Stimulated activated naive CD4-positive, alpha-beta T cell (primary cell): ENCODE results near the gene IFITM10.
A peak's percentile ranks its signal among the peaks of the same experiment; 100 is the strongest.

Experiments
- DNase-seq, 6 experiments: peaks; one replicate each; lab custom pipeline; 2025; lab: John Stamatoyannopoulos, UW

The IFITM10 gene

DNA sequence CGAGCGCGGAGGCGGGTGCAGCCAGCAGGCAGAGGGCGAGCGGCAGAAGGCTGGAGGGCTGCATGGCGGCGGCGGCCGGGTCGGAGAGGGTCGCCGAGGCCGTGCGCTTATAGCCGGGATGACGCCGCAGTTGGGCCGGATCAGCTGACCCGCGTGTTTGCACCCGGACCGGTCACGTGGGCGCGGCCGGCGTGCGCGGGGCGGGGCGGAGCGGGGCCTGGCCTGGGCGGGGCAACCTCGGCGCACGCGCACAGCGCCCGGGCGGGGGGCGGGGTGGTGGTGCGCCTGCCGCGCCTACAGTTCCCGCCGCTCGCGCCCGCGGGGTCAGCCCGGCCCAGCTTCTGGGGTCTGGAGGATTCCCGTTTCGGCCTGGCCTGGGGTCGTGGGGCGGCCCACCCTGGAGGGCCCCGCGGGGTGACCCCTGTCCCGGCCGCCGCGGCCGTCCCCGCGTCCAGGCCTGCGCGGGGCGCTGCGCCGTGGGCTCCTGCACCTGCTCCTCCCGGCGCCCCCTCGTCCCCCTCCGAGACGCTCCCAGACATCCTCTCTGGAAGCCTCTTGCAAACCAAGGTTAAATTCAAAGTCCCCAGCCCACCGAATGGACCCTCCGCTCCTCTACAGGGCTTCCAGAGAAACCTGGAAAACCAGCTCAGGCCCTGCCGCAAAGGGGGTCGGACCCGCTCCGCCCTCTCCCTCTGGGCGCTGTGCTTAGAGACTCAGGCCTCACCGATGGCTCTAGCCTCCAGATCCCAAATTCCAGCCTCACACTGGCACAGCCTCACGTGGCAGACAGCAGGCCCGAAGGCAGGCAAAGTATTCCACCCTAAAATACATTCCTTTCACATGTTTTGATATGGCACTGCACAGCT is 13.6 kb upstream of the IFITM10 start, which contains the start of gene CTSD:
TSS of gene CTSD (minus strand) at position 132 of the 866 bp plus-strand sequence. CDS start at position 64, 68 bp downstream.
- DNase-seq: peak; percentile 59 to 90 (median 78)

GRCh38 chr11:1763336-1763795 is 13.0 kb upstream of the IFITM10 start:
- peak in 1 of 6 experiments; percentile 47 for DNase-seq

DNA sequence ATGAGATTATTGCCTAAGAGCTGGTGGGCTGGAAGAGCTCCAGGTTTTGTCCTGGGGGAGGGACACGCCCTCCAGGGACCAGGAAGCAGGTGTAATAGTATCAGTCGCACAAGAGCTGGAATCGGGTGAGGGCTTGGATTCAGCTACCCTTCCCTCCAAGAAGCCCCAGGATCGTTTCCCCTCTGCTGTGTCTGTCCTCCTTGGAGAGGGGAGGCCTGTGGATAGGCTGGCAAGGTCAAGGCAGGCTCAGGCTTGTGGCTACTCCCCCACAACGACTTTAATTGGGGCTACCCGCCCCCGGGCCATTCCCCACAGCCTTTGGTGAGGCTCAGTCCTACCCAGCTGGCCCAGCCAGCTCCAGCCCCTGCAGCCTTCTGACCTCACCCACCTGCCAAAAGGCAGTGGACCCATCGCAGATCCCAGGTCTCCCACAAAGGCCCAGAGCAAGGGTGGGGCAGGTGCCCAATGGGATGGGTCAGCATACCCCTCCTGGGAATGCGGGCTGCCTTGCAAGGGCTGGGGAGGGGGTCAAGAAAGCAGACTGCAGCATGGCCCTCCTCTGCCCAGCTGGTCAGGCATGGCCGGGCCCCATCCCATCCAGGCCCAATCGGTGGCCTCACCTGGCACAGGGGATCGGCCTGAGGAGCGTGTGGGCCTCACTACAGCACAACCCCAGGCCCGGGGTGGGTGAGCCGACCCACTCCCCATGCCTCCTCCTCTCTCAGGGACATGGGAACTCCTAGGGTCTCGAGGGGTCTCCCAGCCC is 12.3 kb upstream of the IFITM10 start:
- no peak for DNase-seq

- DNase-seq: no peak
Measured at GRCh38 chr11:1761857-1762536, 11.6 kb upstream of the IFITM10 start.

DNA sequence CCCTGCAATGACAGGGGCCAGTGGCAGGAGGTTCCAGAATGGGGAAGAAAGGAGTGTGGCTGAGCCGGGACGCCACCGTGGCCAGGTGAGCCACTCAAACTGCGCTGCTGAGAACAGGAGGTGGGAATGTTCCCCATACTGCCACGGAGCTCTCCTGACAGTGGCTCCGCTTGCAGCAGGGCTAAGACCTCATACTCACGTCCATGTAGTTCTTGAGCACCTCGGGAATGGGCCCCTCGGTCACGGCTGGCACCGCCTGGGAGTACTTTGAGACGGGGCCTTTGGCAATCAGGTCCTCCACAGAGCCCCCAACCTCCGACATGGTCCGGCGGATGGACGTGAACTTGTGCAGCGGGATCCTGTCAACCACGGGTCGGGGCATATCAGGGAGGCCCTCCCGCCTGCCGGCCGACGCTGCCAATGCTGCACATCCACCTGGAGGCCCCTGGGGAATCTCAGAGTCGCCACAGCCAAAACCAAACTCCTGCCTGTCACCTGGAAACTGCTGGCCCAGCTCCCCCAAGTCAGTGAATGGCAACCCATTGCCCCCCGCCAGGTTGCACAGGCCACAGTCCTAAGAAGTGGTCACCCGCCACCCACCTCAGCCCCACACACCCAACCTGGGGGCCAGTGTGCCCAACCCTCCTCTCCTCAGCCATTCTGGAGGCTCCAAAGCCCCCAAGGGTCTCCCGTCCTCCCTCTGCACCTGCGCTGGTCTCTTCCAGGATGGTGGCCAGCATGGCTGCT is 10.9 kb upstream of the IFITM10 start:
- no peak for DNase-seq

GRCh38 chr11:1760351-1761109 is 10.1 kb upstream of the IFITM10 start:
- no peak for DNase-seq

- DNase-seq: no peak
Measured at GRCh38 chr11:1759851-1760220, 9.4 kb upstream of the IFITM10 start.

GRCh38 chr11:1759151-1759850 is 8.9 kb upstream of the IFITM10 start:
- DNase-seq: no peak

DNA sequence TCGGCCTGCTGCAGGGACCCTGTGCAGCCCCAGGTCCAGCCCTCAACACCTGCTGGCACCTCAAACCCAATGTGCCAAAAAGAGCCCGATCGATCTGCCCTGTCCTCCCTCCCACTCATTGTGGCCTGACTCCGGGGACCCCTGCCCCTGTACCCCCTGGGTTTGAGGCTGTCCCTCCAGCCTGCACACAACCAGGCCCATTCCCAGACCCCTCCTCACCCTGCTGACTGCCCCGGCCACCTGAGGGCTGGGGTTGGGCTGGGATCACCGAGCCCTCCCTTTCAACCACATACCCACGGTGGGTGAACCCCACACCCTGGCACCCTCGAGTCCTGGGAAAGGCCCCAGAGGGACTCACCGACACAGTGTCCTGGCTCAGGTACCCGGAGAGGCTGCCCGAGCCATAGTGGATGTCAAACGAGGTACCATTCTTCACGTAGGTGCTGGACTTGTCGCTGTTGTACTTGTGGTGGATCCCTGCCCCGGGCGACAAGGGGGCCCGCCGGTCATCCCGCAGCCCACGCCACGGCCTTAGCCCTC is 8.3 kb upstream of the IFITM10 start:
- no peak for DNase-seq

GRCh38 chr11:1757861-1758610 is 7.6 kb upstream of the IFITM10 start:
- peak in 5 of 6 experiments; percentile 26 to 54 (median 33) for DNase-seq

DNA sequence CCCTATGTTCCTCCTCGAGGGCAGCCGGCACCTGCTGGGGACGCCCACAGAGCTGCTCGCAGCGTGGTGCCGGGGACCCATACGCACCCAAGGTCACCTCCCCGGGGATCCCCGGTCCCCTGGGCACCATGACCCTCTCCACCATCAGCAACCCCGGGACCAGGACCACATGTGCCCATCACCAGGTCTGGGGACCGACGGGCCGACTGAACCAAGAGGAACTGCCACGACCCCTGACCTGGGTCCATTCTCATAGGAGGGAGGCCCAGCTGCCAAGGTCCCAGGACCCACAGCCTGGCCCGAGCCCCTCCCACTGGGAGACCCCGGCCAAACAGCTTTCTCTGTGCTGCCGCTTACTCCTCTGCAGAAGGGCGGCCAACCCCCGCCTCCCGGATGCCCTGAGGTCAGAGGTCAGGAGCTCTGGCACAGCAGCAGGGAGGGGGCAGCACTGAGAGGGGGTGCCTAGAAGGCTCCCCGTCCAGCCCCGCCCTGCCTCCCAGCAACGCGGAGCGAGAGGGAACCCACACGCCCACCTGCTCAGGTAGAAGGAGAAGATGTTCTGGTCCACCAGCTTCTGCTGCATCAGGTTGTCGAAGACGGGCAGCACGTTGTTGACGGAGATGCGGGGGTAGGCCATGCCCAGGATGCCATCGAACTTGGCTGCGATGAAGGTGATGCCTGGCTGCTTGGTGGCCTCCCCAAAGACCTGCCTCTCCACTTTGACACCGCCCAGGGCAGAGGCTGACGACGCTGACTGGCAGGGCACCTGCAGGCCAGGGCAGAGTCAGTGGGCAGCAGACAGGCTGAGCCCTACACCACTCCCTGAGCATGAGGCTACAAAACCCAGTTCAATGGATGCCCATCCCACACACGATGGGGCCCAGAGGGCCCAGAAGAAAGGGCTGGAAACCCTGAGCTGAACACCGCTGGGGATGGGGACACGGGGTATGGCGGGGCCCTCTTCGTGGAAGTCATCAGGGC is 6.7 kb upstream of the IFITM10 start:
- DNase-seq: peak in 1 of 6 experiments; percentile 52

DNA sequence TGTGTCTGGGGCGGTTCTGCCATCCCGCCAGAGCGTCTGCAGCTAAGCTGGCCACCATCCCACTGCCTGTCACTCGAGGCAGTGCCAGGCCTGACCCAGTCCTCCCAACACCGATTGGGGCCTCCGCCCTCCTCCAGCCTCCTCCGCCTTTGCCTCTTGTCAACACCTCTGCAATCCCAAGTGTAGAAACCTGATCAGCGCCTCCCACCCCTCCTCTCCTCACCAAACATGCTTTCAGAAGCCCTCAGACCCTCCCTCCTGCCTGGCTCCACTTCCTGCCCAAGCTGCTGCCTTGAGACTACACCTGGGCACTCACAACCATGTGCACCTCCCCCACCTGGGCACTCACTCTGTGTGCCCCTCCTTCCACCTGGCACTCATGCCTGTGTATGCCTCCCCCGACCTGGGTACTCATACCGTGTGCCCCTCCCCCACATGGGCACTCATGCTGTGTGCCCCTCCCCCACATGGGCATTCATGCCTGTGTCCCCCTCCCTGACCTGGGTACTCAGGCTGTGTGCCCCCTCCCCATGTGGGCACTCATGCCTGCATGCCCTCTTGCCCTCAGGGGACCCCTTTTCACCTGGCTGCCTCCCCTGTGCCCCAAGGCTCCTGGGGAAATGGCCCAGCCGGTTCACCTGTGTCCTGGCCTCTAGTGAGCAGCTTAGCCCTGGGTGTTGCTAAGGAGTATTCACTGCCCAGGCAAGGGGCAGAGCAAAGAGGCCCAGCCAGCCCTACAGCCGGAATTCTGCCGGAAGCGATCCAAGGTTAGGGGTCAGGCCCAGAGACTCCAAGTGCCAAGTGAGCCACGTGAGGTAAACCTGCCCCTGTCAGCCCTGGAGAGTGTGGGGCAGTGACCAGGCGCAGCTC is 5.5 kb upstream of the IFITM10 start:
- peak in 4 of 6 experiments; percentile 17 to 45 (median 30) for DNase-seq

DNA sequence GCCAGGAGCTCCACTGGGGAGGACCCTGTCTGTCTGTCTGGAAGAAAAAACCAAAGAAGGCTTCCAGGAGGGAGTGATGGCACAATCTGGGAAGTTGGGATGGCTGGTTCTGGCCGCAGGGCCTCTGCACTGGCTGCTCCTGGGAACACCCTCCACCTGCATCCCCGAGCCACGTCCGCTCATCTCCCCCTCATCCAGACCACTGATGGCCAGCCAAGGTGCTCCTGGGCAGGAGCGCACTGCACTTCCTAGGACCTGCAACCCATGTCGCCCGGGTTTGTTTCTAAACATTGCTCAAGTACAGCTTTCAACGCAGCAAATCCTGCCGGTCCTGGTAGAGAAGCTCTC is 4.9 kb upstream of the IFITM10 start:
- no peak for DNase-seq

DNA sequence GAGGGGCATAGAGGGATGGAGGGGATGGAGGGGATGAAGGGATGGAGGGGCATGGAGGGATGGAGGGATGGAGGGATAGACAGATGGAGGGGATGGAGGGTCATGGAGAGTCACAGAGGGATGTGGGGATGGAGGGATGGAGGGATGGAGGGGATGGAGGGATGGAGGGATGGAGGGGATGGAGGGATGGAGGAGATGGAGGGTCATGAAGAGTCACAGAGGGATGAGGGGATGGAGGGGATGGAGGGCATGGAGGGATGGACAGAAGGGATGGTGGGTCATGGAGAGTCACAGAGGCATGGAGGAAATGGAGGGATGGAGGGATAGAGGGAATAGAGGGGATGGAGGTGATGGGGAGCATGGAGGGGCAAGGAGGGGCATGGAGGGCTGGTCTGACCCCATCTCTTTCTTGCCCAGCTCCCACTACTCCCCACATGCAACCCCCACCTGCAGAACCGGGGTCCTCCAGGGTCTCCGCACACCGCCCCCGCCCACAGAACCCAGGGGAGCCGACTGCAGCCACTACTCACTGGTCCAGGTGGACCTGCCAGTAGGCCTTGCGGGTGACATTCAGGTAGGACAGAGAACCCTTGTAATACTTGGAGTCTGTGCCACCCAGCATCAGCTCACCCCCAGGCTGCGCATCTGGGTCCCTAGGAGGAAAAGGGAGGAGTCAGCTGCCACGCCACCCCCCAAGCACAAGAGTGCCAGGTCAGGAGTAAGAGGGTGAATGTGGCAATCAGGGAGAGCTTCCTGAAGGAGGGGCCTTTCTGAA is 4.2 kb upstream of the IFITM10 start:
- no peak for DNase-seq

DNA sequence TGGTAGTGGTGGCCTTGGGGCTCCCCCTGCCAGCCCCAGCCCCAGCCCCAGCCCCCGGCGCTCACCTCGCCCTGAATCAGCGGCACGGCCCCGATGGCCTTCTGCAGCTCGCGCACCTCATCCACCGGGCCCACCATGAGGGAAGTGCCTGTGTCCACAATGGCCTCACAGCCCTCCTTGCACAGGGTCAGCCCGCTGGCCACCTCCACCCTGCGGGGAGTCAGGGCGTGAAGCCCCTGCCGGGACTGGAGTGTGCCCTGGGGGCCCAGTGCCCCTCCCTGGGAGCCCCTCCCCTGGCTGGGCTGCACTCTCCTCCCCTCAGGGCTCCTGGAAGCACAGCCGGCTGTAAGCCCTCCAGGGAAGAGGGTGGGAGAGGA is 3.5 kb upstream of the IFITM10 start:
- DNase-seq: no peak

GRCh38 chr11:1753229-1753928 is 3.0 kb upstream of the IFITM10 start:
- DNase-seq: no peak
